AG04449 (cell line): Measurements from ENCODE around the gene VIPR2.
"Not testable (repeated sequence)": the region's sequence is repeated elsewhere in the genome, so short reads cannot be mapped to it uniquely, and the experiment has no call there.

ENCODE experiments used
- CTCF ChIA-PET: fragments of 350-600 bp; formaldehyde crosslinking; extraction: SDS; loops from one replicate; lab custom pipeline; 2021; ENCODE audit warnings: antibody characterized with exemption; lab: Yijun Ruan, JAX
- POLR2A ChIA-PET: fragments of 400-600, 350-600 bp; formaldehyde crosslinking; extraction: SDS; loops from one replicate; lab custom pipeline; 2020; ENCODE audit warnings: antibody characterized with exemption, inconsistent platforms; lab: Yijun Ruan, JAX
- DNase-seq: peaks from one replicate; pipeline ENCODE4 v3.0.0-alpha.2; 2010; ENCODE audit warnings: low read depth, low spot score
- H3K4me3 ChIP-seq: 2 replicates; pipeline ENCODE4 v1.5.1; 2011; ENCODE audit warnings: low read depth, mild to moderate bottlenecking, control low read depth, low read length
- CTCF ChIP-seq: IDR thresholded peaks from one replicate; pipeline ENCODE4 v1.5.1; 2011; ENCODE audit warnings: mild to moderate bottlenecking, moderate library complexity, low read length, control low read depth, inconsistent platforms; ENCODE audit not compliant: insufficient read depth; ENCODE audit errors: missing control alignments

The VIPR2 gene

DNA sequence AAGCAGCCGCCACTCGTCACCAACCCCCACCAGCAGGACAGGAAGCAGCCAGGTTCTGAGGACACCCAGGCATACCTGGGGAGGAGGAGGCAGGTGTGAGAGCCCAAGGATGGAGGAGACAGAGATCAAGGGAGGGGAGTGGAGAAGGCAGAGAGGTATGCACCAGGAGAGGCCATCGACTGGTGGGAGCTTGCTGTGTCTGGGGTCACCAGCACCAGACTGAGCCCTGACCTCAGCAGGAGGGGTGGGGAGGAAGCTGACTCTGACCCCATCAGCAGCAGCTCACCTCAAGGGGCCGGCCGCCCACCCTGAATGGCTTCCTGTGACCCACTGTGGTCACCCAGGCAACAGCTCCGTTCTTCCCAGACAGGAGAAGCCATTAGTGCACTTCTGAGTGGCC lies 7.8 kb downstream of the VIPR2 start:
- no peak for DNase-seq
- H3K4me3 ChIP-seq, result no peak overlapping the region
- POLR2A ChIA-PET, result no interaction called here
- CTCF ChIA-PET, result no interaction called here
- TF ChIP-seq CTCF, result no peak

DNA sequence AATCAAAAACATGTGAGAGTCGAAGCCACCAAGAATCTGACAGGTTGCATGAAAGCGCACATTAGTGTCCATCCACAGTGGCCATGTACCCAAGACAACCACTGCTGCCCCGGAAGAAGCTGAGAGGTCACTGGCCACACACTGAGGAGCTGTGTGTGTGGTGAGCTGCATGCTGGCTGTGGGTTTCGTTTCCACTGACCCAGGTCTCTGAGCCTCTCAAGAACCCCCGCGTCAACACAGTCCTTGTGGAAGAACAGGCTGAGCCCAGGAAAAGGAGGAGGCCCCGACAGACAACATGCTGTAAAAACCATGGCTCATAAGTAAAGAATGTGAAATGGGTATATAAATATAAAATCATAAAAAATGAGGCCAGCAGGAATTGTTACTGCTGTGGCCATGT lies 8.2 kb downstream of the VIPR2 start:
- CTCF ChIA-PET, result no interaction called here
- no peak for DNase-seq
- TF ChIP-seq CTCF, result no peak
- no peak overlapping the region for H3K4me3 ChIP-seq
- POLR2A ChIA-PET, result no interaction called here

DNA sequence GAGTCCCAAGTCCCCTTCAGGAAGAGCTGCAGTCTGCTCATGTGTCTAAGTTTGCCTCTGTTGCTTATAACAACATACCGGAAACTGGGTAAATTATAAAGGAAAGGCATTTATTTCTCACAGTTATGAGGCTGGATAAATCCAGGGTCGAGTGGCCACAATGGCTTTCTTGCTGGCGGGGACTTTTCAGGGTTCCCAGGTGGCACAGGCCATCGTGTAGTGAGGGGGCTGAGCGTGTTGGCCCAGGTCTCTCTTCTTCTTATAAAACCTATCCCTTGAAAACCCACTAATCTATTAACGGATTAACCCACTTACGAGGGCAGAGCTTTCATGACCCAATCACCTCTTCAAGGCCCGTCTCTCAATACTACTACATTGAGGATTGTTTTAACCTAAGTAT lies 8.7 kb downstream of the VIPR2 start:
- no peak for TF ChIP-seq CTCF

DNA sequence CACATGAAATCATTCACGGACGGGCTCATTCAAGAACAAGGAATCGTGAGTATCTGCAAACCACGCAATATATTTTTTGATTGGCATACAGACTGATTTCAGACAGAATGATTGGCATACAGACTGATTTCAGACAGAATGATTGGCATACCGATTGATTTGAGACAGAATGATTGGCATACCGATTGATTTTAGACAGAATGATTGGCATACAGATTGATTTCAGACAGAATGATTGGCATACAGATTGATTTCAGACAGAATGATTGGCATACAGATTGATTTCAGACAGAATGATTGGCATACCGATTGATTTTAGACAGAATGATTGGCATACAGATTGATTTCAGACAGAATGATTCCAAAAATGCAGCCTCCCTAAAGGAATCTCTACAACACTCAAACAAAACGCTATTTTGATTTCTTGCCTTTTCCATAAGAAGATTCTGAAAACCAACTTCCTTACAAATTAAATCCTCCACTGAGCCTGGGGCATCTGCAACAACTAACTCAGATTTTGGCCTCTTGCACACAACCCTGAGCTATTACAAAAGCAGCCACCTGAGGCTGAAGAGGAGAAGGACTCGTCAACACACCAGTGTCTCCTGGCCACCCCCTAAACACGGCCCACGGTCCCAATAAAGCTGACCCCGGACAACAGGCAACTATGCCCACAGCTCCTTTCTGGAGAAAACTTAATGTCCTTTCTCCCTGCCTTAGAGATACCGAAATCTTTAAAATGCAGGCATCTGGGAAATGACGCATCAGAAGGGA lies 11.8 kb downstream of the VIPR2 start:
- POLR2A ChIA-PET, H3K4me3 ChIP-seq, DNase-seq, CTCF ChIA-PET: not testable (repeated sequence)

More for the DNA sequence above, 8.7 kb downstream of the VIPR2 start:
- ChIA-PET CTCF (no interaction called here), POLR2A (no interaction called here)
- no peak for DNase-seq
- no peak overlapping the region for H3K4me3 ChIP-seq

DNA sequence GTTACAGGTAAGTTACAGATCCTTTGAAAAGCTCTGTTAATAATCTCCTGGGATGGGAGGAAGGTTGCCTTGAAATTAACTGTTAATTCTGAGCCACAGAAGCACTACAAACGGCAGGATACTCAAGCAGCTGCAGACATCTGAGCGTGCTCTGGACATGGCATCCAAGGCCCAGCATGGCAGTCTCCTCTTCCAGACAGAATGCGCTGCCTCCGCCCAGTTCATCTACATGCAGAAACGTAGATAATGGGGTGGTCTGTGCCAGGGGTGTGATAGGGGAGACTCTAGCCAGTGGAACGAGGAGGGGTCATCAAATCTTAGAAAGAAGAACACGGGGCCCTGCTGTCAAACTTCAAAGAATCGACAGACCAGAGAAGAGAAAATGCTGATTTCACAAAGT lies 13.8 kb downstream of the VIPR2 start:
- POLR2A ChIA-PET, result no interaction called here
- no peak for TF ChIP-seq CTCF
- H3K4me3 ChIP-seq, result no peak overlapping the region
- no peak for DNase-seq
- CTCF ChIA-PET, result no interaction called here

- no peak for TF ChIP-seq CTCF
- no peak for DNase-seq
- ChIA-PET CTCF (no interaction called here), POLR2A (no interaction called here)
- no peak overlapping the region for H3K4me3 ChIP-seq
Observed at GRCh38 chr7:159130199-159130775, 14.4 kb downstream of the VIPR2 start.

GRCh38 chr7:159128767-159129166 lies 15.9 kb downstream of the VIPR2 start:
- no peak for DNase-seq
- no peak for TF ChIP-seq CTCF
- no peak overlapping the region for H3K4me3 ChIP-seq
- ChIA-PET POLR2A (no interaction called here), CTCF (no interaction called here)
